Ramos (cell line): Measurements from ENCODE around the gene CDKN2B-AS1.

ENCODE experiments used
- in situ Hi-C: fragments of 300-500 bp; cut with MboI; formaldehyde crosslinking; loops from one replicate; pipeline ENCODE4 v1.14.3; 2022; ENCODE audit warnings: low sequenced_read_pairs; ENCODE audit not compliant: unreplicated experiment

CDKN2B-AS1 gene

GRCh38 chr9:21982391-21982790 lies 12.2 kb upstream of the CDKN2B-AS1 start:
- in situ Hi-C loops, result no loop called here

- in situ Hi-C loops, result no loop called here
These were observed 11.6 kb upstream of the CDKN2B-AS1 start for GRCh38 chr9:21982861-21983560.

- in situ Hi-C loops, result no loop called here
These were observed 11.0 kb upstream of the CDKN2B-AS1 start for GRCh38 chr9:21983561-21983935.

- in situ Hi-C loops, result no loop called here
These were observed 10.5 kb upstream of the CDKN2B-AS1 start for GRCh38 chr9:21984101-21984500.

GRCh38 chr9:21985964-21986667 lies 8.5 kb upstream of the CDKN2B-AS1 start:
- in situ Hi-C loops, result no loop called here

GRCh38 chr9:21988056-21988990 lies 6.3 kb upstream of the CDKN2B-AS1 start:
- in situ Hi-C loops, result no loop called here

- in situ Hi-C loops, result no loop called here
These were observed 5.0 kb upstream of the CDKN2B-AS1 start for GRCh38 chr9:21989440-21990189.

- in situ Hi-C loops, result no loop called here
These were observed 3.3 kb upstream of the CDKN2B-AS1 start for GRCh38 chr9:21991072-21991959.

GRCh38 chr9:21993007-21993406 lies 1.6 kb upstream of the CDKN2B-AS1 start:
- in situ Hi-C loops, result no loop called here

GRCh38 chr9:21993893-21994555 lies 567 bp upstream of the CDKN2B-AS1 start, which contains the start of gene CDKN2A:
Gene CDKN2A (minus strand): TSS chr9:21994392.
- in situ Hi-C loops, result no loop called here

GRCh38 chr9:21995006-21995665 lies 545 bp downstream of the CDKN2B-AS1 start:
- in situ Hi-C loops, result no loop called here

- in situ Hi-C loops, result no loop called here
These were observed 1.2 kb downstream of the CDKN2B-AS1 start for GRCh38 chr9:21995666-21996398.

GRCh38 chr9:21996438-21996837 lies 1.8 kb downstream of the CDKN2B-AS1 start:
- in situ Hi-C loops, result no loop called here

GRCh38 chr9:21996858-21997257 lies 2.3 kb downstream of the CDKN2B-AS1 start:
- in situ Hi-C loops, result no loop called here

GRCh38 chr9:21997480-21997879 lies 2.9 kb downstream of the CDKN2B-AS1 start:
- in situ Hi-C loops, result no loop called here

GRCh38 chr9:21998026-21998425 lies 3.4 kb downstream of the CDKN2B-AS1 start:
- in situ Hi-C loops, result no loop called here

- in situ Hi-C loops, result loop anchor here (10.0 kb wide), 1 partner anchor 187 kb away; no protein-coding TSS in a partner anchor
These were observed 7.4 kb downstream of the CDKN2B-AS1 start for GRCh38 chr9:22002038-22002437.
